ENCODE results near the gene KLRC1. TPM values are rescaled to one million over a fixed set of nuclear protein-coding genes. Genes with fewer than 3 reads are reported as not detected.

Gene KLRC1
- total and polyA plus RNA-seq, 9 of the 15 experiments (the other 6 are each of a cell fraction or from before 2014, with no cell fraction given): not detected

- CTCF ChIA-PET (ENCODE audit: low intra/inter-chr PET ratio): no interaction called here
- Histone ChIP-seq H3K4me2 (ENCODE audit: insufficient read depth, low read length) (no peak overlapping the region), H3K9me1 (ENCODE audit: control insufficient read depth, insufficient read depth, low read length) (no peaks in the 10 kb centered on the region), H3K4me1 (replicated peaks in 1 of 2; ENCODE audit: control insufficient read depth in 2 of 2, insufficient read depth in 2 of 2, low read length in 2 of 2) (no peaks in the 10 kb centered on the region), H3K36me3 (ENCODE audit: control insufficient read depth, insufficient read depth, low read length) (no peaks in the 10 kb centered on the region), H3K9ac (ENCODE audit: insufficient read depth in 1 of 2, low read depth in 2 of 2, low read length in 2 of 2) (no peak overlapping the region), H3K27ac (ENCODE audit: extremely low read depth, low read depth, low read length) (no peak overlapping the region), H3K9me3 (replicated peaks; ENCODE audit: control insufficient read depth, insufficient read depth, low read depth, low read length) (no peaks in the 10 kb centered on the region), H4K20me1 (replicated peaks; ENCODE audit: control insufficient read depth, insufficient read depth, low read length) (no peaks in the 10 kb centered on the region), H2AFZ (ENCODE audit: low read depth, low read length) (no peak overlapping the region), H3K4me3 (no peak overlapping the region), H3K27me3 (ENCODE audit: control insufficient read depth in 2 of 2, insufficient read depth in 2 of 2, low read length in 2 of 2) (no peaks in the 10 kb centered on the region; a peak in 1 of 5 replicates), H3K79me2 (ENCODE audit: control insufficient read depth, insufficient read depth, low read length) (no peaks in the 10 kb centered on the region)
- ATAC-seq (no peak), FAIRE-seq (no peak), DNase-seq (ENCODE audit: extremely low read depth in 1 of 4, low spot score in 3 of 4) (no peak)
- WGBS (ENCODE audit: insufficient coverage, low coverage, missing lambda C conversion rate): 11% methylated on average over 2 of the region's 2 CpGs
- TF ChIP-seq ZNF354B (CRISPR knock-in tag; IDR thresholded peaks at IDR 0.05) (no peak), ZNF699 (CRISPR knock-in tag; IDR thresholded peaks at IDR 0.05; ENCODE audit: insufficient replicate concordance) (no peak), FOXO4 (CRISPR knock-in tag; IDR thresholded peaks at IDR 0.05) (no peak), STAT5B (CRISPR knock-in tag; IDR thresholded peaks at IDR 0.05) (no peak), BDP1 (IDR thresholded peaks at IDR 0.05; ENCODE audit: insufficient read depth, insufficient read length) (no peak), PRPF4 (IDR thresholded peaks at IDR 0.05; ENCODE audit: insufficient read depth, low read depth, low read length, poor library complexity, severe bottlenecking) (no peak)
- in situ Hi-C loops (cut with MboI): no loop called here
- intact Hi-C loops (cut with micrococcal nuclease): loop anchor here (5.0 kb wide), 1 partner anchor 260 kb away; no protein-coding TSS in a partner anchor
- POLR2A ChIA-PET: interaction anchor here (0.6 kb wide), 1 partner anchor 285 kb away, joined by 3 read pairs; the partner anchor contains the start of gene GABARAPL1
- BruUV-seq (replicated peaks): no TSS peak
These were observed 44.4 kb upstream of the KLRC1 start for GRCh38 chr12:10497602-10498001.
